GM06990 (cell line): ENCODE data around the gene UROC1.

Source experiments
- DNase-seq: peaks from one replicate; pipeline ENCODE4 v3.0.0-alpha.2; 2011; ENCODE audit not compliant: insufficient read length; ENCODE audit errors: extremely low read depth
- H3K27me3 ChIP-seq: replicated peaks from 2 replicates; pipeline ENCODE4 v1.6.0; 2011; ENCODE audit warnings: low read length; ENCODE audit not compliant: control insufficient read depth, insufficient read depth
- H3K36me3 ChIP-seq: 2 replicates; pipeline ENCODE4 v1.5.1; 2011; ENCODE audit warnings: low read length; ENCODE audit not compliant: control insufficient read depth, insufficient read depth
- H3K4me3 ChIP-seq: replicated peaks from 2 replicates; pipeline ENCODE4 v1.5.1; 2011; ENCODE audit warnings: low read depth, mild to moderate bottlenecking, control low read depth, low read length
- CTCF ChIP-seq: IDR thresholded peaks from 2 replicates; pipeline ENCODE4 v1.5.1; 2011; ENCODE audit warnings: low read length, control low read depth, mild to moderate bottlenecking, inconsistent platforms; ENCODE audit not compliant: insufficient read depth, poor library complexity, severe bottlenecking

Gene UROC1

GRCh38 chr3:126447456-126448106 lies 70.0 kb downstream of the UROC1 start:
- Histone ChIP-seq H3K36me3 (peaks cover 10% of the 10 kb centered on the region), H3K27me3 (no peaks in the 10 kb centered on the region), H3K4me3 (no peak overlapping the region)
- TF ChIP-seq CTCF: no peak
- no peak for DNase-seq

- TF ChIP-seq CTCF: no peak
- no peak for DNase-seq
- Histone ChIP-seq H3K36me3 (peaks cover 8% of the 10 kb centered on the region), H3K27me3 (no peaks in the 10 kb centered on the region), H3K4me3 (no peak overlapping the region)
Measured at GRCh38 chr3:126446791-126447190, 70.8 kb downstream of the UROC1 start.

DNA sequence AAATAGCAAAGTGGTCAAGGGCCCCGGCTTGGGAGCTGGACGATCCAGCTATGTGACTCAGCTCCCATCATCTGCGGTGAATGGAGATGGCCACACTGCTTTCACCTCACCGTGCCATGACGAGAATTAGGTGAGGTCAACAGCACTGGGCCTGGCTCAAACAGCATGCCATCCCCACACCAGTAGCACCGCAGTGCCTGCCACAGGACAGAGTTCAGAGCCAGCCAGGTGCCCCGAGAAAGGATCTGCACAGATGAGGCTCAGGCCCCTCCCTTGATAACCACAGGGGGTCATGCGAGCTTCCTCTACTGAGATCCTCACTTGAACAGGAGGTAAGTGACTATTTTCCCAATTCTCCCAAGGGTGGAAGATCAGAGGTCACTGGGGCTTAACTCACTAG lies 71.3 kb downstream of the UROC1 start:
- DNase-seq: no peak
- H3K4me3 ChIP-seq: no peak overlapping the region
- TF ChIP-seq CTCF: no peak
- peaks cover 10% of the 10 kb centered on the region for H3K36me3 ChIP-seq
- no peaks in the 10 kb centered on the region for H3K27me3 ChIP-seq

DNA sequence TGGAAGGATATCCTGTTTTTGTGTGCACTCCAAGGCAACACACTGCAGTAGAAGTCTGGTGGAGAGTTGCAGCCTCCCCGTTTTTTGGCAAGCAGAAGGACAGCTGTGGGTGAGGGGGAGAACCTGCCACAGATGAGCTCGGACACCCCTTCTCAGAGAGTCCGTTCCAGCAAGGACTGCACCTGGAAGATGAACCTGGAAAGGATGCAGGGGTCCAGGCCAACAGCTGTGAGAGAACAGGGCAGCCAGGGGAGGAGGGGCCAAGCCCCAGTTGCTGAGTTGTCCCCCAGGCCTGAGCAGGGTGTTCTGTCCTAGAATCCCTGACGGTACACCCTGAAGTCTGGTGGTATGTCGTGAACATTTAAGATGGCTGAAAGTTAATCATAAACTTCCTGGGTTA lies 72.1 kb downstream of the UROC1 start:
- Histone ChIP-seq H3K27me3 (no peaks in the 10 kb centered on the region), H3K36me3 (peaks cover 9% of the 10 kb centered on the region)
- DNase-seq: no peak

GRCh38 chr3:126442856-126443242 lies 74.7 kb downstream of the UROC1 start:
- Histone ChIP-seq H3K27me3 (no peaks in the 10 kb centered on the region), H3K4me3 (no peak overlapping the region), H3K36me3 (peaks cover 6% of the 10 kb centered on the region)
- no peak for DNase-seq
- TF ChIP-seq CTCF: no peak

More for the DNA sequence above, 72.1 kb downstream of the UROC1 start:
- no peak for TF ChIP-seq CTCF
- no peak overlapping the region for H3K4me3 ChIP-seq
